K562 (cell line): ENCODE data around the gene MICU1. TPM values are rescaled to one million over a fixed set of nuclear protein-coding genes. Genes with fewer than 3 reads are reported as not detected.

Experiments
- AFF1 ChIP-seq, 2 experiments: fragments of 450-650 bp; IDR thresholded peaks; 2 replicates each; pipeline ENCODE4 v1.6.1; 2018; ENCODE audit warnings: mild to moderate bottlenecking in 2 of 2, low read depth in 1 of 2; ENCODE audit not compliant: partially characterized antibody in 2 of 2
- CREM ChIP-seq: IDR thresholded peaks from 2 replicates; pipeline ENCODE4 v1.6.1; 2014; ENCODE audit warnings: antibody characterized with exemption, low read depth
- GATA2 ChIP-seq: sonication (generic); formaldehyde crosslinking; IDR thresholded peaks from 2 replicates; pipeline ENCODE4 v1.4.0; 2020; ENCODE audit warnings: mild to moderate bottlenecking, missing genetic modification reagents
- POLR2B ChIP-seq: fragments of 450-650 bp; IDR thresholded peaks from 2 replicates; pipeline ENCODE4 v1.6.1; 2018; ENCODE audit warnings: low read depth; ENCODE audit not compliant: partially characterized antibody
- RBM15 ChIP-seq: fragments of 200-400 bp; formaldehyde crosslinking; IDR thresholded peaks from 2 replicates; pipeline ENCODE4 v1.6.1; 2018; ENCODE audit warnings: mild to moderate bottlenecking, low read length, moderate library complexity; ENCODE audit not compliant: insufficient read depth
- RFX1 ChIP-seq: fragments of 450-650 bp; IDR thresholded peaks from 2 replicates; pipeline ENCODE4 v1.6.1; 2016; ENCODE audit warnings: mild to moderate bottlenecking, moderate library complexity
- RUNX1 ChIP-seq: sonication (generic); IDR thresholded peaks from 2 replicates; pipeline ENCODE4 v1.6.1; 2016; ENCODE audit warnings: antibody characterized with exemption, low read depth
- SAFB2 ChIP-seq: fragments of 200-400 bp; formaldehyde crosslinking; IDR thresholded peaks from 2 replicates; pipeline ENCODE4 v1.6.1; 2018; ENCODE audit warnings: borderline replicate concordance, low read length, low read depth, moderate library complexity; ENCODE audit not compliant: severe bottlenecking
- SRSF1 ChIP-seq: fragments of 200-400 bp; formaldehyde crosslinking; IDR thresholded peaks from 2 replicates; pipeline ENCODE4 v1.6.1; 2017; ENCODE audit warnings: mild to moderate bottlenecking, low read depth, low read length, moderate library complexity
- TAF7 ChIP-seq: fragments of 450-650 bp; IDR thresholded peaks from 2 replicates; pipeline ENCODE4 v1.6.1; 2016; ENCODE audit warnings: missing genetic modification characterization, missing compliant biosample characterization
- THRAP3 ChIP-seq: fragments of 450-650 bp; IDR thresholded peaks from 2 replicates; pipeline ENCODE4 v1.6.1; 2016; ENCODE audit warnings: mild to moderate bottlenecking, inconsistent platforms, borderline replicate concordance
- TOE1 ChIP-seq, 2 experiments: fragments of 450-650 bp in 1 of 2; sonication (generic) in 1 of 2; formaldehyde crosslinking in 1 of 2; IDR thresholded peaks; 2 replicates each; pipeline versions ENCODE4 v1.7.1 to v1.8.0; 2016 to 2022; ENCODE audit warnings: borderline replicate concordance in 2 of 2, mild to moderate bottlenecking in 2 of 2, antibody characterized with exemption in 1 of 2, inconsistent platforms in 1 of 2, low read depth in 1 of 2, missing genetic modification reagents in 1 of 2, moderate library complexity in 1 of 2
- ZNF121 ChIP-seq: sonication (generic); formaldehyde crosslinking; conservative IDR thresholded peaks from 2 replicates; pipeline ENCODE4 v1.8.0; 2022; ENCODE audit warnings: missing genetic modification reagents
- ZNF449 ChIP-seq: fragments of 250-450 bp; sonication (Bioruptor Pico); IDR thresholded peaks from 2 replicates; pipeline ENCODE4 v1.8.0; 2022; ENCODE audit warnings: moderate library complexity, mild to moderate bottlenecking, inconsistent platforms
- polyA plus RNA-seq, 8 experiments: library from polyadenylated mRNA; depleted of rRNA in 4 of 8; stranded (reverse) in 5 of 8; unstranded in 3 of 8; fragments of >200 nt; fragmentation: Nextera tagmentation in 2 of 8; fragmentation: Illumina TruSeq in 1 of 8; extraction: Ambion mirVana in 2 of 8; extraction: Trizol in 1 of 8; gene quantifications; 2 replicates each; pipeline versions ENCODE4 v1.2.1 to v1.2.3, GENCODE V29; 2011 to 2014; ENCODE audit warnings: inconsistent platforms in 1 of 8, missing spikeins in 1 of 8
- total RNA-seq, 7 experiments: library from RNA; depleted of rRNA in 6 of 7; stranded (reverse); fragments of >200 nt in 6 of 7; fragmentation: Illumina TruSeq in 2 of 7; extraction: Trizol in 2 of 7; gene quantifications; 2 replicates each; pipeline versions ENCODE4 v1.2.1 to v1.2.3, GENCODE V29; 2011 to 2021; ENCODE audit warnings: low replicate concordance in 1 of 7
- TF ChIP-seq, protein P1 (sequence below): IDR thresholded peaks from 2 replicates; pipeline ENCODE4 v1.6.1; 2012; ENCODE audit warnings: low read depth, low read length, improper control_type of control experiment, borderline replicate concordance
- TF ChIP-seq, protein P2 (sequence below): fragments of 450-650 bp; IDR thresholded peaks from 2 replicates; pipeline ENCODE4 v1.7.0; 2016; ENCODE audit warnings: borderline replicate concordance

Gene MICU1
- total and polyA plus RNA-seq, 9 of the 15 experiments (the other 6 are each of a cell fraction or from before 2014, with no cell fraction given) = 29.3 to 76.8 (median 48.4) TPM

DNA sequence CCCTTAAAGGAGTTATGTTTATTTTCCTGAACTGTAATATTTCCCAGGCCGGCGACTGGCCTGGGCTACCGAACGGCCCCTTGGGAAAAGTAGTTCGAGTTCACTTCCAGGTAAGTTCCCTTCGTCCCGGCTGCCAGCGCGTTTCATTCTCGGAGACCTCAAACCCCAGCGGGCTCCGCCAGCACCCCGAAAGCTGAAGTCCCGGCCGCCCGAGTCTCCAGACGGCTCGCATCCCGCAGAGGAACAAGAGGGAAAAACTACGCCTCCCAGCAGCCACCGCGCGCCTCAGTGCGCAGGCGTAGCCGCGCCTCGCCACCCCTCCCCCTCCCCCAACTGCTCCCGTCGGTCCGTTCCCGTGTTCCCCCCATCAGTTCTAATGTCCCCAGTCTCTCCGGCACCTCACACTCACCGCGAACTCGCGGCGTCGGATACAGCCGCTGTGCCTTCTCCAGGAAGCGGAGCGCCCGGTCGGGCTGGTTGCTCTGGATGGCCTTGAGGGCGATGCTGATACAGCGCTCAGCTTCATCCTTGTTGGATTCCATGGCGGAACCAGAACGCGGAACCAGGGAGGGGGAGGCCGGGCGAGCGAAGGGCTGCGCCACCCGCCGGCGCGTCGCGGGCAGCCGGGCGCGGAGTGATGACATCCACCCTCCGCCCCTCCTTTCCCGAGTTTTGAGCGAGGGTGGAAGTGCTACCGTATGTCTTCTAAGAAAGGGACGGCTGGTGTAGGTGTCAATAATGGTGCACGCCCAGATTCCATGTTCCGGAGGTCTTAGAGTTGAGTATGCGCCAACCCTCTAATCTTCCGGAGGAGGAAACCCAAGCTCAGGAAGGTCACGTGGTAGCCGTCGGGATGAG lies 271.3 kb downstream of the MICU1 start, which contains the start of gene DNAJB12 (continued):
- TF ChIP-seq THRAP3 (peak; percentile 65; the same call in 1 of the 2 replicates), AFF1 (IDR thresholded peaks at IDR 0.05; ENCODE audit: low read depth in 1 of 2, partially characterized antibody in 2 of 2) (peak; percentile 99 to 100), CREM (peak; percentile 100), ZNF449 (CRISPR knock-in tag) (no peak), RUNX1 (no peak), TOE1 (IDR thresholded peaks at IDR 0.05; ENCODE audit: borderline replicate concordance) (peak; percentile 96), TOE1 (CRISPR knock-in tag; IDR thresholded peaks at IDR 0.05; ENCODE audit: borderline replicate concordance, low read depth) (peak; percentile 60; the same call in 1 of the 2 replicates), POLR2B (peak; percentile 97), TAF7 (tag) (peak; percentile 94), SRSF1 (0 out of 2 replicates have a peak, but pooled peaks have one; percentile 31), RBM15 (no peak), RFX1 (no peak), SAFB2 (no peak), ZNF121 (CRISPR knock-in tag) (no peak), GATA2 (CRISPR knock-in tag) (no peak)
- TF ChIP-seq, protein P1, sequence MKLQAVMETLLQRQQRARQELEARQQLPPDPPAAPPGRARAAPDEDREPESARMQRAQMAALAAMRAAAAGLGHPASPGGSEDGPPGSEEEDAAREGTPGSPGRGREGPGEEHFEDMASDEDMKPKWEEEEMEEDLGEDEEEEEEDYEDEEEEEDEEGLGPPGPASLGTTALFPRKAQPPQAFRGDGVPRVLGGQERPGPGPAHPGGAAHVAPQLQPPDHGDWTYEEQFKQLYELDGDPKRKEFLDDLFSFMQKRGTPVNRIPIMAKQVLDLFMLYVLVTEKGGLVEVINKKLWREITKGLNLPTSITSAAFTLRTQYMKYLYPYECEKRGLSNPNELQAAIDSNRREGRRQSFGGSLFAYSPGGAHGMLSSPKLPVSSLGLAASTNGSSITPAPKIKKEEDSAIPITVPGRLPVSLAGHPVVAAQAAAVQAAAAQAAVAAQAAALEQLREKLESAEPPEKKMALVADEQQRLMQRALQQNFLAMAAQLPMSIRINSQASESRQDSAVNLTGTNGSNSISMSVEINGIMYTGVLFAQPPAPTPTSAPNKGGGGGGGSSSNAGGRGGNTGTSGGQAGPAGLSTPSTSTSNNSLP = no peak
- TF ChIP-seq, protein P2, sequence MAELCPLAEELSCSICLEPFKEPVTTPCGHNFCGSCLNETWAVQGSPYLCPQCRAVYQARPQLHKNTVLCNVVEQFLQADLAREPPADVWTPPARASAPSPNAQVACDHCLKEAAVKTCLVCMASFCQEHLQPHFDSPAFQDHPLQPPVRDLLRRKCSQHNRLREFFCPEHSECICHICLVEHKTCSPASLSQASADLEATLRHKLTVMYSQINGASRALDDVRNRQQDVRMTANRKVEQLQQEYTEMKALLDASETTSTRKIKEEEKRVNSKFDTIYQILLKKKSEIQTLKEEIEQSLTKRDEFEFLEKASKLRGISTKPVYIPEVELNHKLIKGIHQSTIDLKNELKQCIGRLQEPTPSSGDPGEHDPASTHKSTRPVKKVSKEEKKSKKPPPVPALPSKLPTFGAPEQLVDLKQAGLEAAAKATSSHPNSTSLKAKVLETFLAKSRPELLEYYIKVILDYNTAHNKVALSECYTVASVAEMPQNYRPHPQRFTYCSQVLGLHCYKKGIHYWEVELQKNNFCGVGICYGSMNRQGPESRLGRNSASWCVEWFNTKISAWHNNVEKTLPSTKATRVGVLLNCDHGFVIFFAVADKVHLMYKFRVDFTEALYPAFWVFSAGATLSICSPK = no peak
